Dermis microvascular lymphatic vessel endothelial cell (primary cell): Measurements from ENCODE around the gene USH2A. TPM values are rescaled to one million over a fixed set of nuclear protein-coding genes. Genes with fewer than 3 reads are reported as not detected.

Source experiments
- DNase-seq, 2 donors: peaks; one replicate each; pipeline versions ENCODE4 v3.0.0 to v3.0.0-alpha.2; 2010; ENCODE audit warnings: low read depth in 2 of 2
- total RNA-seq: library from RNA; depleted of rRNA; stranded (reverse); fragments of >200 nt; gene quantifications from 2 replicates; pipeline ENCODE4 v1.2.1, GENCODE V29; 2014

The USH2A gene
- total RNA-seq, 1 donor from 2014 or later: not detected

GRCh38 chr1:215600867-215601266, 822.4 kb downstream of the USH2A start:
- DNase-seq: no peak

- no peak for DNase-seq
Observed at GRCh38 chr1:215600258-215600792, 822.9 kb downstream of the USH2A start.

- DNase-seq: no peak
Observed at GRCh38 chr1:215599418-215600074, 823.7 kb downstream of the USH2A start.

GRCh38 chr1:215597961-215598360, 825.3 kb downstream of the USH2A start:
- DNase-seq: no peak

- no peak for DNase-seq
Observed at GRCh38 chr1:215595231-215595630, 828.0 kb downstream of the USH2A start.

GRCh38 chr1:215594640-215595039, 828.6 kb downstream of the USH2A start:
- no peak for DNase-seq

GRCh38 chr1:215590779-215591491, 832.3 kb downstream of the USH2A start:
- no peak for DNase-seq

GRCh38 chr1:215589650-215590435, 833.4 kb downstream of the USH2A start:
- no peak for DNase-seq

- no peak for DNase-seq
Observed at GRCh38 chr1:215584389-215584788, 838.9 kb downstream of the USH2A start.

GRCh38 chr1:215583185-215583749, 840.0 kb downstream of the USH2A start:
- peak in 1 of 2 donors; percentile 25 for DNase-seq

GRCh38 chr1:215581896-215582295, 841.4 kb downstream of the USH2A start:
- DNase-seq: no peak
